GOT3 (cell line): ENCODE results near the gene PSMA7.
A peak's percentile ranks its signal among the peaks of the same experiment; 100 is the strongest.

Experiments used
- DNase-seq: peaks from one replicate; lab custom pipeline; 2025; ENCODE audit warnings: mixed read lengths; lab: John Stamatoyannopoulos, UW

The PSMA7 gene

DNA sequence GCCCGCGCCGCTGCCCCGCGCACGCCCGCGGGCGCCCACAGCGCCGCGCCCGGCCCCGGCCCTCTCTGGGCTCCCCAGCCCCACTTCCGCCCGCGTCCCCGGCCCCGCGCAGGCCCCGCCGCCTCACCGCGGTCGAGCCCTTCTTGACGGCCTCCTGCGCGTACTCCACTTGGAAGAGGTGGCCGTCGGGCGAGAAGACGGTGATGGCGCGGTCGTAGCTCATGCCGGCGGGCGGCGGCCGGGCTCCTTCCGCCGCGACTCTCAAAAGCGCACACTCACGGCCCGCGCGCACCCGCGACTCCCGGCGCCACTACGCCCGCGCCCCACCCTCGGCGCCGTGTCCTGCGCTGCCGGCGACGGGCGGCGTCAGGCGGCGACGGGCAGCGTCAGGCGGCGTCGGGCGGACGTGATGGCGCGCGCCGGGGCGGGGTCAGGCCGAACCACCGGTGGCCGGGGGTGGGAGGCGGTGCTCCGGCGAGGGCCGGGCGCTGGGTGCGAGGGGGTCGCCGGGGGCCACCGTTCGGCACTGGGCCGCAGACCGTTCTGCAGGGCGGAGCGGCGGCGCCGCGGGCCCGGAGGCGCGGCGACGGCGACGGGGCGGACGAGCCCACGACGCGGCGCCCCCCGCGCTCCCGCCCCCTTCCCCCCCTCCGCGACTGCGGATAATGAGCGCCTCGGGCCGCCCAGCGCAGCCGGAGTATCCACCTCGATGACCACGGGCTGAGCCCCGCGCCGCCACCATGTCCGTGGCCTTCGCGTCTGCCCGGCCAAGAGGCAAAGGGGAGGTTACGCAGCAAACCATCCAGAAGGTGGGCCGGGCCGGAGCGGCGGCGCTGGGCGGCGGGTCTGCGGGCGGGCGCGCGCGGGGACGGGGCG is at the start of gene PSMA7, which contains the start of gene SS18L1:
Gene PSMA7 (minus strand): TSS at position 314 of the 876 bp plus-strand sequence. CDS start 91 bp downstream, at position 223.
Gene SS18L1 (plus strand): TSS at position 689 of the 876 bp plus-strand sequence. CDS start 52 bp downstream, at position 741.
- DNase-seq, result peak; percentile 71

DNA sequence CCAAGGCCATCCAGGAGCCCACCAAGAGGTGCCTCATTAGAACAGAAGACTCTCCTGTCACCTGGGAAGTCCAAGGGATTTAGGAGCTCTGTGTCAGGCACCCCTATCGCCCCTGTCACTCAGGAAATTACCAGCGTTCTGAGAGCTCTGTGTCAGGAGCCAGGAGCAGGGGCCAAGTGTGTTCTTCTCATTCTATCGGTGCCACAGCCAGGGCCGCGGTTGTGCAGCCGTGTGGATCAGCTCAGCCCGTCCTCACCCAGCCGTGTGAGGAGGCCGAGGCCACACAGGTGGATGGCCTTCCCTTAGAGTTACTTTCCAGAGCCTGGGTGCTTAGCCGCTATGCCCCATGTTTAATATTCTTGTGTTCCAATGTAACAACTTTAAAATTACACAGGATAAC is 49.4 kb upstream of the PSMA7 start:
- DNase-seq, result no peak

DNA sequence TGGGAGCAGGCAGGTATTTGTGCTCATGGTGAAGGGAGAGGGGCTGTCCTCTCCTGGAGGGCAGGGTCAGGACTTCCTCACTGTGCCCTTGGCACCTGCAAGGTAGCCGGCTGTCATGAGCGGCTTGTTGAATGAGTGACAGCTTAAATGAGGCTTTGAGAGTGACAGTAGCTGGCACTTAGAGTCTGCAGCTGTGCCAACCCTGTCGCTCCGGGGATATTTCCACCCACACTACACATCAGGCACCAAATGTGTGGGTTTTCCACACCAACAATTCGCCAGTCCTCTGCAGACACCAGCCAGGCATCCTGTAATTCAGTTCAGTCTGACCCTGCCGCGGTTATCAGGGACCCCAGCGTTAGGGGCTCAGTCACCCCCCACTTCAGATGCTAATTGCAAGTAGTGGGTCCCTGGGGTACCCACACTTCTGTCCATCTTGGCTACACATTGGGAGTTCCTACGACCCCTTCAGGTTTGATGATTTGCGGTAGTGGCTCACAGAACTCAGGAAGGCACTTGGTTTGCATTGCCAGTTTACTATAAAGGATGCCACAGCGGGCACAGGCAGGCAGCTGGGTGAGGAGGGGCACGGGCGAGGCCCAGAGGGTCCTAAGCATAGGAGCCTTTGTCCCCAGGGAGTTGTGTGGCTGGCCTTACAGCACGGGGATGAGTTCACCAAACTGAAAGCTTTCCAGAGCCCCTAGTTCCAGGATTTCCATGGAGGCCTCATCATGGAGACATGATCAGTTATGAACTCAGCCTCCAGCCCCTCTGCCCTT is 48.8 kb upstream of the PSMA7 start:
- no peak for DNase-seq

DNA sequence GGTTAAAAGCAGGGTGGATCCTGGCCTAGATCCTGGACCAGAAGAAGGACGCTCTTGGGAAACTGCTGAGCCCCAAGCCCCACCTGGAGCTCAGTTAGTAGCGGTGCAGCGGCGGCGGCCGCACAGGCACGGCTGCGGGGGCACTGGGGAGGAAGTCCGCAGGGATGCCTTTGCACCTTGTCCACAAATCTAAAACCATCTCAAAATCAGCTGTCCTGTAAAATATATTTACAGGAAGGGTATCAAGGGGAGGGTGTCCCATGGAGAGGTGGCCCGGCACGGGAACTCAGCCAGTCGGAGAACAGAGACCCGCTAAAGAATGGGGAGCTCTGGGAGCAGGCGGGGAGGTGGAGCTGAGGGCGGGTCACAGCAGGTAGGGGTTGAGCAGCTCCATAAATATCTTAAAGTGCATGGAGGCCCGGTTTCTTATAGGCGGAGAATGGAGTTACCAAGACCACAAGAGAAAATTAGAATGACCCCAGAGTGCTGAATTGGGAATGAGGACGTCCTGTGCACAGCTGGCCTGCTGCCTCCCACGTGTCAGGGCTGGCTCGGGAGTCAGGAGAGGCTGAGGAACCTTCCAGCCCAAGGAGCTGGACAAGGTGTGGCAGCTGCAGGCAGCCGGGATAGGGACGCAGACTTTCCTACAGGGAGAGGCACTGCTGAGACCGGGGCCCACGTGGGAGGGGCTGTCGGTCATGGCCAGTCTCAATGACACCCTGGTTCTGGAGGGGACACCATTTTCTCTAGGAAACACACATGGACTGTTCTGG is 47.6 kb upstream of the PSMA7 start:
- no peak for DNase-seq

DNA sequence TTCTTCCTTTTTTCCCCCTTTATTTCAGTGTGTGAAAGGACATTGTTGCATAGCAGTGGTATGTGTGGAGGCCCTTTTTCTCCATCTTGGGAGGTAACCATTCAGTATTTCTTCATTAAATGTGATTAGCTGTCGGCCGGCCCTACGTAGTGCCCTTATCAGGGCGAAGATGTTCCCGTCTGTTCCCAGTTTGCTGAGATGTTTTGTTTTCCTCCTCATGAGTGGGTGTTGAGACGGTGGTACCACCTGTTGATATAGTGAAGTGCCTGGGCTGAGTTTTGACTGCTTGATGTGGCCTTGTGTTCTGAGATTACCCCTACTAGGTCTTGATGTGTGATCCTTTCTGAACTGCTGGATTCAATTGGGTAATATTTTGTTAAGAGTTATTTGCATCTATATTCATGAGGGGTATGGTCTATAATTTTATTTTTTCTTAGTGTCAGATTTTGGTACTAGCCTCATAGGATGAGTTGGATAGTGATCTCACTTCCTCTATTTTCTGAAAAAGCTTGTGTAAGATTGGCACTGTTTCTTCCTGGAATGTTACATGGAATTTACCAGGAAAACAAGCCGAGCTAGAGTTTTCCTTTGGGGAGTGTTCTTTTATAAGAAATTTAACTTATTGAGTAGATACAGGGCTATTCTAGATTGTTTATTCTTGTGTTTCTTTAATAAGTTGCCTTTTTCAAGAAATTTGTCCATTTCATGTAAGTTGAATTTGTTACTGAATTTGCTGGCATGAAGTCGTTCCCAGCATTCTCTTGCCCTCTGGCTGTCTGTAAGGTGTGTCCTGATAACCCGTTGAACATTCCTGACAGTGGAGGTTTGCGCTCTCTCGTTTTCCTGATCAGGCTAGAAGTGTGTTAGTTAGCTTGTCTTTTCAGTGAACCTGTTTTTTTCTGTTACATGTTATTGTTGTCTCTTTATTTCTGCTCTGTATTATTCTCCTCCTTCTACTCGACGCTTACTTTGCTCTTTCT is 44.0 kb upstream of the PSMA7 start:
- DNase-seq, result no peak

DNA sequence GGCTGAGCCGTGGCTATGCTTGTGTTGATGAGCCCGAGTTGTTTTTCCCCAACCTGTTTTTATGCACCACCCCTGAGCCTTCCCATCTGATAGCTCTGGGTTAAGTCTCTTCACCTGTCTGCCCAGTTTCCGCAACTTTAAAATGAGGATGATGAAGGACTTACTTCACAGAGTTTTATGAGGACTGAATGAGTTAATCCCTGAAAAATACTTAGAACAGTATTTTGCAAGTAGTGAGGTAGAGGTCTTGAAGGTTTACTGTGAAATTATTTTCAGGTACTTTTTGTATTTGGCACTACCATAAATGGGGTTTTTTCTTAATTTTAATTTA is 42.9 kb upstream of the PSMA7 start:
- no peak for DNase-seq

DNA sequence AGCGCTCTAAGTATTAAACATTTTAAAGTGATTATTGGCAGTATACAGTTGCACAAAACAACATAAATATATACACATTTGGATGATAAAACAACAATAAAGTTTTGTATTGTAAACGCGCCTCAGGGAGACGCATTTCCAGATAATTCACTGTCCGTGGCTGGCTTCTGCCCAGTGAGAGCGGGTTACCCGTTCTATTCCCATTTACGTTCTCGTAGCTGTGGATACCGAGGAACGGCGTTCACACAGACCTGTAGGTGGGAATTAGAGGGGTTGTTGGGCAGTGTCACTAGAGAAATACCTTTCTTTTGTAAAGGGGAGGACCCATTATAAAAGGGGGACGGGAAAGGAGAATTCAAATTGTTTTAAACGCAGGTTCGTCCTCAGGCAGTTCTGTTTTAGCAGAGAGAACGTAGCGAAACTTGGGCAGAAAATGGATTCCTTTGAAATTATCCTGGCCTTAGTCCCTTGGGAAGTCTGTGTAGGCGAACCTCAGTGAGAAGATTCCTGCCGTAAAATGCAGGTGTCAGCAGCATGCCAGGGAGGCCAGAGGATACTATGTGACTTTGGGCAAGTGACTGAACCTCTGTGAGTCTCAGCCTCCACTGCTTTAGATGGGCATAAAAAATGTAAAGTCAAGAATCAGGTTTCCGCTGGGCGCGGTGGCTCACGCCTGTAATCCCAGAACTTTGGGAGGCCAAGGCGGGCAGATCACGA is 40.4 kb upstream of the PSMA7 start:
- no peak for DNase-seq

DNA sequence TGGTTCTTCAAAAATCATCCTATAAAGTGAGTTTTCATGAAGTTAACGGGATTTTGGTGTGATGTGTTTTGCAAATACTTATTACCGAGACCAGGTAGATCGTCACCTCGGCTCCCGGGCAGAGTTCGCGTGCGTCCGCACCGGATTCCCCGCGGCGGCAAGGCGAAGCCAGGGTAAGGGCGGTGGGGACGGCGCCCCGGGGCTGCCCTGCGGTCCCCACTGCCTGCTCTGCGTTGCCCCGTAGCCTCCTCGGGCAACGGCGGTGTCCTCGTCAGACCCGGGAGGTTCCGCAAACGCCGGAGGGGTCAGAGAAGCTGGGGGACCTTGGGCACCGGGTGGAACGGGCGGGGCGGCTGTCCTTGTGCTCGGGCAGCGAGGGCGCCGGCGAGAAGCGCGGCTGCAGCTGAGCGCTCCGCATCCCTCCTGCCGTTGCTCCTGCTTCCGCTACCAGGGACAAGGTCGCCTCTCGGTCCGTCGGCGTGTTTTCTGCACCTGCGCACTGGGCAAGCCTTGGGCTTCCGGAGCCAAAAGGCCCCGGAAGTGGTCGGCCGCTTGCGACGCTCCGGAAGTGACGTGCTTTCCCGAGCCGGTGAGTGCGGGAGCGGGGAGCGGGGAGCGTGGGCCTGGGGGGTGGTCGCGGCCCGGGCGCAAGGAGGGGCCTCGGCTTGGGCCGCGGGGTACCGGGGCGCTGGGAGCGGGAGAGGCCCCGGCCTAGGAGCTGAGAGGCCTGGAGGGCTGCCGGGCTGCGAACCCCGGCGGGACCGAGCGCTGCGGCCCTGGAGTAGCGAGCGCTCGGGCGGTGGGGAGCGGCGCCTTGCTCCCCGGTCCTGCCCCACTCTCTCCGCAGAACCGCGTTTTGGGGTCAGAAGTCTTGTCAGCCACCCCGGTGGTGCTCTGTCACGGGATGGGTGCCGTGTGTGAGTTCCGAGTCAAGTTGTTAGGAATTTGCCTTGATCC is 39.6 kb upstream of the PSMA7 start, which contains the start of gene MTG2:
Gene MTG2 (plus strand): TSS at position 560 of the 957 bp plus-strand sequence. CDS start 10,393 bp downstream, outside the sequence.
- DNase-seq, result peak; percentile 85

DNA sequence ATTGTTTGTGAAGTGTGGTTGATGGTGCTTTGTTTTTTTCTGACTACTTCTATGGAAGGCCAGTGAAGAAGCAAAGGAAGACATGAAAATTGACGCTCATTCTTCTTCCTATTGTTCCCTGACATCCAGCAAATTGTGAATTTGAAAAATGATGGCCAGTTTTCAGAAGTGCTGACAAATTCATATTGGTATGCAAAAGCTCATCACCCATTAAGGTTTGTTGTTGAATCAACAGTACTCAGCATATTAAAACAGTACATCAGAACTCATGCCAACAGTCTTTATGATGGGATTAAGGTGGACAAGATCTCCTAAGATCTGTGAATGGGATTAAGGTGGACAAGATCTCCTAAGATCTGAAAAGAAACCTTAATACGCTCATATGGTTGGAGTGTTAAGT is 38.6 kb upstream of the PSMA7 start:
- DNase-seq, result no peak

DNA sequence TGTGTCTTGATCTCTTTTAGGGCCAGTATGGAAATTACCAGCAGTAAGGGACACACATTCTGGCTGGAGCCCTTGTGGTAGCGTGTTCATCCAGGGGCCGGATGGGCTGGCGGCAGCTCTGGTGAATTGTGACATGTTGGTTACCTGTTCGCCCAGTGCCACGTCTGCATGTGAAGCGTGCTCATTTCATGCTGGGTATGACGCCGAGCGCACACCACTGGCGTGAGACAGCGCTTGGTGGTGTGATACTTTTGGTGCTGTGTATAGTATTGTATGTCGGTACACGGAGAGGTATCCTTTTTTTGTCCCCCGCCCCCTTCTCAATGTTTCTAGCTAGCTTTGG is 35.9 kb upstream of the PSMA7 start:
- DNase-seq, result no peak

DNA sequence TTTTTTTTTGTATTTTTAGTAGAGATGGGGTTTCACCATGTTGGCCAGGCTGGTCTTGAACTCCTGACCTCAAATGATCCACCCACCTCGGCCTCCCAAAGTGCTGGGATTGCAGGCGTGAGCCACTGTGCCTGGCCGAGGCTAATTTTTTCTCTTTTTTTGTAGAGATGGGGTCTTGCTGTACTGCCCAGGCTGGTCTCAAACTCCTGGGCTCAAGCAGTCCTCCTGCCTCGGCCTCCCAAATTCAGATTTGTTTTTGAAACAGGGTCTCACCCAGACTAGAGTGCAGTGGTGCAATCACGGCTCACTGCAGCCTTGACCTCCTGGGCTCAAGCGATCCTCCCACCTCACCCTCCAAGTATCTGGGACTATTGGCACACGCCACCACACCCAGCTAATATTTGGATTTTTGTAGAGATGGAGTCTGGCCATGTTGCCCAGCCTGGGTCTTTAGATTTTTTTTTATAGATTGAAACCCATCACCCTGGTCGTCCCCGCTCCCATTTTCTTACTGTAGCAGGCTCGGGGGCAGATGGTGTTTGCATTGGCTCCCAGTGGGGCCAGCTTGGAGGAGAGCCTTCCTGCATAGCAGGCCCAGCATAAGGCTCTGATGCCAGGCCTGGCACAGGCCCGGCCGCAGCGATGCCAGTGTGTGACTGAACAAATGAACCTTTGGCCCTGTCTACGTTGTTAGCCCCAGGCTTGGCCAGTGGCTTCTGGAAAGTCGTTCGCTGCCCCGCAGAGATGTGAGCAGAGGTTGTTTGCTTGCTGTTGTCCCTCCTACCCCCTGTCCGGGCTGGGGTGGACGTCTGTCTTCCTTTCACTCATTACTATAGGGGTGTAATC is 35.3 kb upstream of the PSMA7 start:
- DNase-seq, result no peak

DNA sequence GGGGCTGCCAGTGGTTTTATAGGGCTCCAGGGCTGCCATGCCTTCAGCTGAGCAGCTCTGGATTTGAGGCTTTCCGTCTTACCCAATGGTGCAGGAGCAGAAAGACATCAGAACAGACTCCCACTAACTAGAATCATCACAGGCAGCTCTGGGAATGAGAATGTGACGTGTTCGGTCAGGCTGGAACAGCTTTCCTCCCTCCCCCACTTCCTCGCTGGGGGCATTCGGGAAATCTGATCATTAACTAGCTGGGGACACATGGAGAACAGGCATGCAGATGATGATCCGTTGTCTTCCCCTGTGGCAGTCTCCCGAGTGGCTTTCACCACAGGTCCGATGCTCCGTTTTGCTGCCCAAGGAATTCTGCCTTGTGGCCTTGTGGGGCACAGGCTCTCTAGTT is 34.1 kb upstream of the PSMA7 start:
- DNase-seq, result no peak

DNA sequence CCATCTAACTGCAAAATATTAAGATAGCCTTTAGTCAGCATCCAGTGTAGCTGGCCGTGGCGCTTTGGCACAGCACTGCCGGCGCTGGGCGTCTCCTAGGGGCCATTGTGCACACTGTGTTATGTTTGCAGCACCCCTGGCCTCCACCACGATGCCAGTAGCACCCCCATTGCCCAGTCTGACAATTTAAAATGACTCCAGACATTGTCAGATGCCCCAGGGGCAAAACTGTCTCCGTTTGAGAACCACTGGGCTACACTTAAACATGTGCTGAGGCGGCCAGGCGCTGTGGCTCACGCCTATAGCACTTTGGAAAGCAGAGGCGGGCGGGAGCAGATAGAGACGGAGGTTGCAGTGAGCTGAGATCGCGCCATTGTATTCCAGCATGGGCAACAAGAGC is 33.7 kb upstream of the PSMA7 start:
- no peak for DNase-seq

DNA sequence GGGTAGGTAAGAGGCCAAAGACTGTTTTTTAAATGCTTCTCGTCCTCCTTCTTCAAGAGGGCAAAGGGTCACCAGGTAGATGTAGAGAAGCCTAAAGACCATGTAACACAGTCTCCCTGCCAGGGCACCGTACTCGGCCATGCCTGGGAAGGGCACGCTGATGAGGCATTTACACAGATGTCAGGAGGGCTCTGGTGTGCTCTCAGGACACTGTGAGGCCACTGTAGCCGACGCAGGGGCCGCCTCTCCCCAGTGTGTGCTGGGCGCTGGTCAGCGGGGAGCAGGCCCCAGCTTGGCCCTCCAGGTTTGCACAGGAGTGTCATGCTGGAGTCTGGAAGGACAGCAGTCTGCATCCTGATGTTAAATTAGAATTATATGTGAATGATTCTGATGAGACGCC is 32.5 kb upstream of the PSMA7 start:
- DNase-seq, result no peak

DNA sequence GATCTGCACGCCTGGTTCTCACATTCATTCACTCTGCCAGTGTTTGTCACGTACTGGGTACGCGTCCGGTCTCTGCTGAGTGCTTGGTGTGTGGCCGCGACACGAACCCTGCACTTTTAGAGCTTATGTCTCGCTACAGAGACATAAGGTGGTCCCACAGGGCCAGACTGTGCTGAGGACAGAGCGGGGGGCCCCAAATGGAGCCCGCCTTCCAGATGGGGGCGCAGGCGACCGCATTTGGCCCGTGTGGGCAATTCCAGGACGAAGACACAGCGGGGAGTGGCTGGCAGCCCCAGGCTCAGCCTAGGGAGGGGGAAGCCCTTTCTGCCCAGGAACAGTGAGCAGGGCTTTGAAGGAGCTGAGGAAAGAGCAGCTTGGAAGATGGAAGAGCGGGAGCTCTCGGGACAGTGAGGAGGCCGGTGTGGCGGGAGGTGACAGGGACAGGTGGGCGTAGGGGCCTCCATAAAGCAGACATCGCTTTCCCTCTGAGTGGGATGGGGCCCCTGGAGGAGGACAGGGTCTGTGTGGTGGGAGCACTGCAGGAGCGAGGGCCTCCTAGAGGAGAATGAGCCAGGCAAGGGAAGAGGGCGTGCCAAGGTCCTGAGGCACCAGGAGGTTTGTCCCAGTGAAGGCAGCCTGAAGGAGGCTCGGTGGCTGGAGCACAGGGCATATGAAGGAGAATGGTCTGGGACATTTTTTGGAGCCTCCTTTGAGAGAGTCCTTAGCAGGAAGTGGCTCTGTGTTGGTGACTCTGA is 31.9 kb upstream of the PSMA7 start:
- no peak for DNase-seq

DNA sequence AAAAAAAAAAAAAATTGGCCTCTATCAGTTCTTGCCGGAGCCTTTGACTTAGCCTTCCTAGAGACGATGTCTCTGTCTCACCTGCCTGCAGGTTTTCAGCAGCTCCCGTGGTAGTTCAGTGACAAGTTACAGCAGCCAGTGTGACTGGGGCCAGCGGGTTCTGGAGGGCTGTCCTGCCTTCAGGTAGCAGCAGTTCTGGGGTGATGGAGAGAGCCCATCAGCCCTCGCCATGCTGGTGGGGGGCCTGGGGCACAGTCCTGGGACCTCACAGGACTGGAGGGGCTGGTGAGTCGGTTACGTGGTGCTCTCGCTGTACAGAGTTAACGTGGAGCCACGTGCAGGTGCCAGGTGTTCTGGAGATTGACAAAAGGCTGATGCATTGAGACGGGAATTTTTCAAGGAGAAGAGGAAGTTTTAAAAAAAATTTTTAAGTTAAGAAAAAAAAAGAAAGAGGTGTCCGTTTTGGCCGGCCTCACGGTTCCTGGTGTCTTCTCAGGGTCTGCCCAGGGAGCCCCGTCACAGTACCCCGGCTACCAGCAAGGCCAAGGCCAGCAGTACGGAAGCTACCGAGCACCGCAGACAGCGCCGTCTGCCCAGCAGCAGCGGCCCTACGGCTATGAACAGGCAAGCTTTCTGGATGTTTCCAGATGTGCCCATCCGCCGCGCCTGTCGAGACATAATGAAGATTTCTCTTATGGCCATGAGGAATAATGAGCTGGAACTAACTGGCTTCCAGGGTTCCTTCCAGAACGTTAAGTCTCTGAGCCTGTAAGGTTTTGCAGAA is 31.0 kb upstream of the PSMA7 start:
- no peak for DNase-seq

DNA sequence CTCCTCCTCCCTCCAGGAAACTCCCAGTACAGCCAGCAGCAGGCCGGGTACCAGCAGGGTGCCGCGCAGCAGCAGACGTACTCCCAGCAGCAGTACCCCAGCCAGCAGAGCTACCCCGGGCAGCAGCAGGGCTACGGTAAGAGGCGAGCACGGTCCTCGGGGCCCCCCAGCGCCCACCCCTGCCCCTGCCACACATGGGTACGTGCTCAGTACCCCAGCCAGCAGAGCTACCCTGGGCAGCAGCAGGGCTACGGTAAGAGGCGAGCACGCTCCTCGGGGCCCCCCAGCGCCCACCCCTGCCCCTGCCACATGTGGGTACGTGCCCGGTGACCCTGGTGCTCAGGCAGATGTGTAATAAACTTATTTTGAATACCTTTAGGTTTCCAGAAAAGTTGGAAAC is 29.5 kb upstream of the PSMA7 start:
- DNase-seq, result no peak
